Aorta (tissue), 5 donors: ENCODE measurements around the gene YPEL1. TPM values are rescaled to one million over a fixed set of nuclear protein-coding genes. Genes with fewer than 3 reads are reported as not detected.
"Not testable (repeated sequence)": the region's sequence is repeated elsewhere in the genome, so short reads cannot be mapped to it uniquely, and the experiment has no call there.

ENCODE experiments used
- ATAC-seq: fragments of 200-7000 bp; cut with Tn5 transposase; one replicate; pipeline ENCODE4 v1.9.1; 2022; ENCODE audit warnings: moderate library complexity; ENCODE audit not compliant: low FRiP score
- DNase-seq, 2 donors: peaks; one replicate each; pipeline ENCODE4 v3.0.0-alpha.2; 2020
- H3K27ac ChIP-seq, 2 donors: one replicate each; pipeline ENCODE4 v1.5.1; 2013; ENCODE audit warnings: low read length in 2 of 2, mild to moderate bottlenecking in 2 of 2, moderate library complexity in 2 of 2, control low read depth in 1 of 2, inconsistent platforms in 1 of 2, low read depth in 1 of 2
- H3K27me3 ChIP-seq, 2 donors: one replicate each; pipeline ENCODE4 v1.6.1; 2013; ENCODE audit warnings: control low read depth in 1 of 2, low read length in 1 of 2, mild to moderate bottlenecking in 1 of 2, moderate library complexity in 1 of 2; ENCODE audit not compliant: insufficient read depth in 2 of 2, control insufficient read depth in 1 of 2
- H3K36me3 ChIP-seq, 2 donors: one replicate each; pipeline ENCODE4 v1.6.1; 2013; ENCODE audit warnings: control low read depth in 1 of 2, low read length in 1 of 2, mild to moderate bottlenecking in 1 of 2; ENCODE audit not compliant: insufficient read depth in 2 of 2, control insufficient read depth in 1 of 2
- H3K4me1 ChIP-seq, 2 donors: one replicate each; pipeline ENCODE4 v1.6.1; 2013; ENCODE audit warnings: low read length in 2 of 2, control low read depth in 1 of 2, mild to moderate bottlenecking in 1 of 2, moderate library complexity in 1 of 2; ENCODE audit not compliant: insufficient read depth in 2 of 2, control insufficient read depth in 1 of 2
- H3K4me3 ChIP-seq, 2 donors: one replicate each; pipeline ENCODE4 v1.5.1; 2013; ENCODE audit warnings: low read length in 2 of 2, control low read depth in 1 of 2, mild to moderate bottlenecking in 1 of 2
- H3K9me3 ChIP-seq: one replicate; pipeline ENCODE4 v1.6.1; 2013; ENCODE audit warnings: mild to moderate bottlenecking, low read length; ENCODE audit not compliant: control insufficient read depth
- WGBS, 2 donors: extraction: QIAGEN DNeasy Blood & Tissue Kit; methylation state at CpG; one replicate each; pipeline ENCODE4 v1.1.7; 2013; 5-methylcytosine and 5-hydroxymethylcytosine counted together
- intact Hi-C, 2 donors: fragments of 100-400 bp; cut with DNase I; formaldehyde crosslinking; loops; one replicate each; pipeline versions ENCODE4 v1.14.2 to v1.15.0; 2022
- polyA plus RNA-seq, 2 donors: library from polyadenylated mRNA; stranded (reverse); fragments of 200-250 nt; gene quantifications; one replicate each; pipeline ENCODE4 v1.2.3, GENCODE V29; 2013
- total RNA-seq, 2 donors: library from RNA; stranded (reverse); fragmentation: NEBNext Ultra II Directional; extraction: Animal tissue kit (Norgen Biotek cat#: 25700); gene quantifications; one replicate each; pipeline ENCODE4 v1.2.1, GENCODE V29; 2021
- donor health status: healthy with polysubstance abuse.
- donor health status: Bipolar disorder and iron deficiency.
- donor health status: DM: no; HTN: no; CAD: no.
- donor health status: DM: no; HTN: no; CAD: no.
- donor health status: DM: yes; HTN: yes; CAD: no.

YPEL1 gene
- total and polyA plus RNA-seq, 4 donors, result 2.0 to 9.1 (median 4.8) TPM

GRCh38 chr22:21729184-21729583, 6.4 kb downstream of the YPEL1 start:
- intact Hi-C loops, ATAC-seq: not testable (repeated sequence)

DNA sequence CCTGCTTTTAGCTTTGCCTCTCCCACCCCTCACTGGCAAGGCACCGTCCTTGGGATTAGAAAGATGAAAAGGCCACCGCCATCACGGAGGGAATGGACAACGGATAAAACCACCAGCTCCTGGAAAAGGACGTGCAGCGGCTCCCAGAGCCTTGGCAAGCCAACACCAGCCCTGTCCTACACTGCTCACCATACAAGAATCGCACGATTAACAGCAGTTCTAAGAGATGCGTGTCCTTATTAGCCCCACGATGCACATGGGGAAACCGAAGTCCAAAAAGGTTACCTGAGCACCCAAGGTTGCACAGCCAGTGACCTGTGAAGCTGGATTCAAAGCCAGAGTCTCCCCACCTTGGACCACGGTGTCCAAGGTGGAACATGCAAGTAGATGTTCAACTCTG, 7.3 kb downstream of the YPEL1 start:
- no peak overlapping the region for H3K27ac ChIP-seq
- ATAC-seq (no peak), DNase-seq (no peak)
- H3K4me3 ChIP-seq, result no peak overlapping the region
- intact Hi-C loops, result no loop called here
- H3K27me3 ChIP-seq, result no peaks in the 10 kb centered on the region
- WGBS, 2 donors, result 80 to 83% methylated on average over 12 of the region's 12 CpGs
- H3K36me3 ChIP-seq, result no peaks in the 10 kb centered on the region
- H3K9me3 ChIP-seq, result no peaks in the 10 kb centered on the region
- no peaks in the 10 kb centered on the region for H3K4me1 ChIP-seq

More at GRCh38 chr22:21729184-21729583, 6.4 kb downstream of the YPEL1 start:
- DNase-seq, H3K4me3 ChIP-seq, H3K27me3 ChIP-seq, H3K4me1 ChIP-seq, H3K36me3 ChIP-seq, H3K9me3 ChIP-seq, H3K27ac ChIP-seq: not testable (repeated sequence)
- 98% methylated on average over 3 of the region's 3 CpGs for WGBS, 2 donors

- H3K27ac ChIP-seq, result no peak overlapping the region
- DNase-seq, result no peak
- intact Hi-C loops, result no loop called here
- no peaks in the 10 kb centered on the region for H3K9me3 ChIP-seq
- 93 to 95% methylated on average over 10 of the region's 10 CpGs for WGBS, 2 donors
- ATAC-seq, result no peak
- H3K4me3 ChIP-seq, result no peak overlapping the region
- H3K27me3 ChIP-seq, result no peaks in the 10 kb centered on the region
- no peaks in the 10 kb centered on the region for H3K36me3 ChIP-seq
- no peaks in the 10 kb centered on the region for H3K4me1 ChIP-seq
Observed at GRCh38 chr22:21727768-21728167, 7.8 kb downstream of the YPEL1 start.

DNA sequence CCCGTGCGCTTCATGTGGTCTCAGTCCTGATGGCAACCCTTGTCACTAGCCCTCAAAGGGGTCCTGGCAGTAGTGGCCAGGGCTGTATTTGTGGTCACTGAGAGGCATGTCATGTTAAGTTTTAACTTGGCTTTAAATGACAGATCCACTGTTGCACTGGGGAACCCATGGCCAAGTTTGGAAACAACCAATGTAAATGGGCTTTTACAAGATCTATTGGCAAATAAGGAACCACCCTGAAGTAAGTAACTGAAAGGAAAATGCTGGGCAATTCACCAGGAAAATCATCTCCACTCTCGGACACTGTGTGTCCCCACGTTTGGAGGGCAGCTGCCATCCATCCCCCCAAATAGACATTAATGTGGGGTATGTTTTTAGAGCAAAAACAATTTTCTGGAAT, 8.4 kb downstream of the YPEL1 start:
- H3K27me3 ChIP-seq, result no peaks in the 10 kb centered on the region
- no peaks in the 10 kb centered on the region for H3K9me3 ChIP-seq
- no peaks in the 10 kb centered on the region for H3K4me1 ChIP-seq
- no peak for DNase-seq
- ATAC-seq, result no peak
- 87 to 90% methylated on average over 4 of the region's 4 CpGs for WGBS, 2 donors
- intact Hi-C loops, result no loop called here
- H3K36me3 ChIP-seq, result no peaks in the 10 kb centered on the region
- H3K27ac ChIP-seq, result no peak overlapping the region
- H3K4me3 ChIP-seq, result no peak overlapping the region

DNA sequence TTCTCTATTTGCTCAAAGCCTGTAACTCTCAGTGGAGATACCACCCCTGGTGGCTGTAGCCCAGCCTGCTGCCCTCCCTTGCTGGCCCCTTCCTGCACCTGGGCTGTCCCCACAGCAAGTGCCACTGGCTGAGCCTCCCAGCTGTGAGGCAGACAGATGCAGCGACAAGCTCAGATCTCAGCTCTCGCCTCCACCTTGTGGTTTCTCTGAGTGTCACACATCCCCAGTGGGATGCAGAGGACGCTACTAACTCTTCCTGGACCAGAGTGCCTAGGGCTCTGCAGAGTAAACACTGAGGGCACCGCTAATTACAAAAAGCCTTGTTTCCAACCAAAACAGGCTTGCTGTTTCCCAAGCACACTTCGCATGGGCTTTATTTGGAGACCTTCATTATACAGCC, 8.9 kb downstream of the YPEL1 start:
- 71 to 79% methylated on average over 5 of the region's 5 CpGs for WGBS, 2 donors
- DNase-seq (no peak), ATAC-seq (no peak)
- H3K4me3 ChIP-seq, result no peak overlapping the region
- no peaks in the 10 kb centered on the region for H3K36me3 ChIP-seq
- no peaks in the 10 kb centered on the region for H3K4me1 ChIP-seq
- no peaks in the 10 kb centered on the region for H3K27me3 ChIP-seq
- no peaks in the 10 kb centered on the region for H3K9me3 ChIP-seq
- H3K27ac ChIP-seq, result no peak overlapping the region
- intact Hi-C loops, result no loop called here

- Histone ChIP-seq H3K27me3 (no peaks in the 10 kb centered on the region), H3K27ac (no peak overlapping the region), H3K9me3 (no peaks in the 10 kb centered on the region), H3K4me1 (no peaks in the 10 kb centered on the region), H3K4me3 (no peak overlapping the region), H3K36me3 (no peaks in the 10 kb centered on the region)
- ATAC-seq, result no peak
- DNase-seq, result no peak
- intact Hi-C loops, result no loop called here
- 89 to 93% methylated on average over 19 of the region's 19 CpGs for WGBS, 2 donors
Observed at GRCh38 chr22:21725956-21726649, 9.5 kb downstream of the YPEL1 start.

- H3K36me3 ChIP-seq, H3K9me3 ChIP-seq, H3K4me3 ChIP-seq, intact Hi-C loops, H3K4me1 ChIP-seq, ATAC-seq, H3K27ac ChIP-seq, DNase-seq, H3K27me3 ChIP-seq: not testable (repeated sequence)
- WGBS, 2 donors, result 98 to 99% methylated on average over 3 of the region's 3 CpGs
Observed at GRCh38 chr22:21724496-21724895, 11.1 kb downstream of the YPEL1 start.

- H3K4me3 ChIP-seq, H3K36me3 ChIP-seq, H3K27me3 ChIP-seq, H3K4me1 ChIP-seq, H3K27ac ChIP-seq, ATAC-seq, intact Hi-C loops, DNase-seq, H3K9me3 ChIP-seq: not testable (repeated sequence)
- 97% methylated on average over 15 of the region's 15 CpGs for WGBS, 2 donors
Observed at GRCh38 chr22:21721195-21721852, 14.3 kb downstream of the YPEL1 start.
